ENCODE results near the gene NTNG2.
"Not testable (repeated sequence)": the region's sequence is repeated elsewhere in the genome, so short reads cannot be mapped to it uniquely, and the experiment has no call there.

The NTNG2 gene

GRCh38 chr9:132242621-132243155 lies 80.8 kb downstream of the NTNG2 start:
- peak; percentile 33 for FAIRE-seq
- DNase-seq (ENCODE audit: insufficient read length, low spot score) = no peak

DNA sequence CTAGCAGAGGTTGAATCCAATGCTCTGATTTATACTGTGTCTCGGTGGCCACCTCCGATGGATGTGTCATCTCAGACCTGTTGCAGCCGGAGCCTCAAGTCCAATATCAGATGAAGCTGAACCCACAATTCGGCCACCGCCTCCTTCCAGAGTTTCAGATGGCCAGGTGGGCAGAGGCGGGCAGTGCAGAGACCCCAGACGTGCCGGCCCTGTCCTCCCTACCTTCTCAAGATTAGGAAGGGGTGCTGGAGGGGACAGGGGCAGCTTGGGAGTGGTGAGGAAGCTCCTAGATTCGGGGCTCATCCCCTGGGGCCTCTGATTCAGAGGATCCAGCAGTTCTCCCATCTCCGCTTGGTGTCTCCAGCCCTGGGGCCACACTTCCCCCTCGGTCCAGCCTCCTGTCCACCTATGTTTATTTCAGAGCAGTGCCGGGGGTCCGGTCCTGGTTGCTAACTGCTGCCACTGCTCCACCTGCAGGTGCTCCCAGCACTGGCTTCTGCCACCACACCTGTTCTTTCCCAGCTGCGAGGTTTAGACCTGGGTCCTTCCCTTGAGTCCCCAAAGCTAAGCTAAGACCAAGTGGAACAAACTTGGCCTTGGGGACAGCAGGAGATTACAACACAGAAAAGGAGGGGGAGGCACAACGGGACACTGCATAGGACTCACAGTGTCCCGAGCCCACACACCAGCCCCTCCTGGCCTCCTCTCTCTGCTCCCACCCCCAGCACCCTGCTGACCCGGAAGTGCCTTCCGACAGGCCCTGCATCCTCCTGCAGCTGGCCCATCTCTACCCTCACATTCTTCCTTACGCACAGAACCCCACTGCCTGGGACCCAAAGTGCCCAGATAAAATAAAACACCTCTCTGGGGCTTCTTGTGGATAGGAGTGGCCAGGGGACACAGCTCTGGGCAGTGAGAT lies 81.6 kb downstream of the NTNG2 start:
- TF ChIP-seq POLR2A (IDR thresholded peaks at IDR 0.05; ENCODE audit: low read depth, low read length) = no peak
- peak; percentile 84 for DNase-seq (ENCODE audit: insufficient read length, low spot score)
- FAIRE-seq = no peak

More at GRCh38 chr9:132242621-132243155, 80.8 kb downstream of the NTNG2 start:
- no peak for TF ChIP-seq POLR2A (IDR thresholded peaks at IDR 0.05; ENCODE audit: low read depth, low read length)

DNA sequence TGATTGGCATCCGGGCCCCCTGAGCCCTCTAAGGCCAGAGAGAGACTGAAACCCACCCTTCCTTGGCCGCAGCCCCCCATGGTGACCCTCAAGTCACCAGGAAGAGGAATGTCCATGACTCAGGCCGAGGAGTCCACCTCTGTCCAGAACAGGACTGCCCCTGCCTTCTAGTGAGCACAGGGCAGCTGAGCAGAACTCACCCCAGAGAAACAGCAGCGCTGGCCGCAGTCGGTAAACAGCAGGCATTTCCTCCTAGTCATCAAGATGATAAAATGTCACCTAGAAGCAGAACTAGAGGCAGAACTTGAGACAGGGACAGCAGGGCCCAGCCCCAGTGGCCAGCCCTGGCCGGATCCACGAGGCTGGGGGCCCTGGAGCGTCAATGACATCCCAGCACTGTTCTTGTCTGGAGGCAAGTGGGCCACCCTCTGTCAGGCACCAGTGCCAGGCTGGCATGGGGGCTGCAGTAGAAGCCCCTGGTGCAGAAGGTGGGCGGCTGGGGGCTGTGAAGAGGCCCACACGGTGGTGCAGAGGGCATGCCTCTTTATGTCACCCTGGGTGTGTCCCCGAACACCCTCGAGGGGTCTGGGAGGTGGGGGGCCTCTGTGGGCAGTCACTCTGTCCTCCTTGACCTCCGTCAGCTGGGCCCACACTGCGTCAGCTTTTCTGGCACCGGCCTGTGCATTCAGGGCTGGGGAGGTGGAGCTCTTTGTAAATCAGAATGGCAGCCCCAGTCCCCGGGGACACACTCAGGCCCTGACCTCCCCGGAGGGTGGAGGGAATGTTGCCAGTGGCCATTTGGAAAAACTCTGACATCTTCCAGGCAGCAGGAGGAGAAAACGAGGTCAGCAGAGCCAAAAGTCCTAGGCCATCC lies 83.0 kb downstream of the NTNG2 start:
- DNase-seq (ENCODE audit: insufficient read length, low spot score) (no peak), FAIRE-seq (no peak)
- TF ChIP-seq POLR2A (IDR thresholded peaks at IDR 0.05; ENCODE audit: low read depth, low read length) = no peak

DNA sequence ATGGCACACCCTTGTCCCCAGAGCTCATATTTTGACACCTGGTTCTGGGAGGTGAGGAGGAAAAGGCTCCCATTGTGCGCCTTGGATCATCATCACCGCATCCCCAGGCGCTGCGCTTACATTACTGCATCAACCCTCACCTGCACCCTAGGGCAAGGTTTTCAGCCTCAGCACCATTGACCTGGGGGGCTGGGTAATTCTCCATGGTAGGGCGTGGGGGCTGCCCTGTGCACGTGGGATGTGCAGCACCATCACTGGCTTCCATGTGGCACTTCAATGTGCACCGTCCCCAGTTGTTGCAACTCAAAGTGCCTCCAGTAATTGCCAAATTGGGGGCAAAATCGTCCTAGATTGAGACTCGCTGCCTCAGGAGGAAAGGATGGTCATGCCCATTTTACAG lies 83.6 kb downstream of the NTNG2 start:
- TF ChIP-seq POLR2A (IDR thresholded peaks at IDR 0.05; ENCODE audit: low read depth, low read length) = no peak
- FAIRE-seq = no peak

GRCh38 chr9:132247942-132248341 lies 86.1 kb downstream of the NTNG2 start:
- FAIRE-seq = no peak
- no peak for DNase-seq (ENCODE audit: insufficient read length, low spot score)
- no peak for TF ChIP-seq POLR2A (IDR thresholded peaks at IDR 0.05; ENCODE audit: low read depth, low read length)

More for the DNA sequence above, 83.6 kb downstream of the NTNG2 start:
- no peak for DNase-seq (ENCODE audit: insufficient read length, low spot score)

DNA sequence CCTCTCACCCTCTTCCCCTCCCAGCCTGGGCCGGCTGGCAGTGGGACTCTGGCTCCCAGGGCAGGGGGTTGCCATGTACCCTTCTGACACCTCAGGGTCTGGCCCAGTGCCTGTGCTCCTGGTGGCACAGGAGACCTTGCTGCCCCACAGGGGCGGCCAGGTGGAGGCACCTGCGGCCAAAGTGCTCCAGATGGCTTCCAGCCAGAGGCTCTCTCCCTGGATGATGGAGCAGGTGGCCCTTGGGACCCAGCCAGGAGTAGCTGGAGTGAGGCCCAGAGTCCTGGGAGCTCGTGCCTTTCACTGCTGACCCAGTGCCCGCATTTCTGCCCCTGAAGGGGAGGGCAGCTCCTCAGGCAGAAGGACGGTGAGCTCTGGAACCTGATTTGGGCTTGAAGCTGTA lies 87.3 kb downstream of the NTNG2 start:
- DNase-seq (ENCODE audit: insufficient read length, low spot score) (no peak), FAIRE-seq (no peak)
- no peak for TF ChIP-seq POLR2A (IDR thresholded peaks at IDR 0.05; ENCODE audit: low read depth, low read length)

- FAIRE-seq = no peak
- no peak for DNase-seq (ENCODE audit: insufficient read length, low spot score)
- no peak for TF ChIP-seq POLR2A (IDR thresholded peaks at IDR 0.05; ENCODE audit: low read depth, low read length)
These were observed 87.8 kb downstream of the NTNG2 start for GRCh38 chr9:132249690-132250089.

DNA sequence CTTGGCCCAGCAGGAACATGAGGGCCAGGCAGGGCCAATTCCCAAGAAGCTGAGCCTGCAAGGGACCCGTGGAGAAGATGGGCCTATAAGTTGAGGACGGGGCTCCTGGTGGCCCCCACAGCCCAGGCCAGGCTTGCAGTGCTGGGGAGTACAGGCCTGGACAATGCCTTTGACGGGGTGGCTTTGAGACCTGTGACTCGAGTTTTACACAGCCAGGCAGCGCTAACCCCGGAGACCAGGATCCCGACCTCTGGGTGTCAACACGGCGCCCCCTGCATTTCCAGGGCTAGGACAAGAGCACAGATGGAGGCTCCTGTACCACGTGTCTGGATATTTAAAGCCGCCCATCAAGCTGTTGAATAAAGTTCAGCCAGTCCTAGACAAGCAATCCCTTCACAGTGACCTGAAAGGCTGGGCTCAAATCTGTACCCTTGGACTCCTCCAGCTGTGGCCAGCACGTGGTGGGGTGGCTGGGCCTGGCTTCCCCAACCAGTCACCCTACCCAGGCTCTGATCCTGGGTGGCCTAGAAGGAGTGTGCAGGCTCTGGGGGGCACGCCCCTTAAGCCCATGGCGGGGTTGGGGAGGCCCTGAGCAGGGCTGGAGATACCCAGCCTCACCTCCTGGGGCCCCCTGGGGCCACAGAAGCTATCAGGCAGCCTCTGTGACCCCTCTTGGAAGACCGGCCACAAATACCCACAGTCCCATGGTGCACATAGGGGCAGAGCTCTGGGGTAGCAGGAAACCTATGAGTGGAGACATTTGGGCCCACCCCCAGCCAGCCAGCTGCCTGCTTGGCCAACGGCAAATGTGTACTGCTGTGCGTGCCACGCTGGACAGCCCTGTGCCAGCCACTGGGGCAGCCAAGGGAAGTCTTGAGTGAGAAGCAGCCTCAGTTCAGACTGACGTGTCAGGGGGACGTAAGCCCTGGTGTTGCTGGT lies 88.7 kb downstream of the NTNG2 start:
- no peak for FAIRE-seq
- TF ChIP-seq POLR2A (IDR thresholded peaks at IDR 0.05; ENCODE audit: low read depth, low read length) = no peak
- DNase-seq (ENCODE audit: insufficient read length, low spot score) = no peak

DNA sequence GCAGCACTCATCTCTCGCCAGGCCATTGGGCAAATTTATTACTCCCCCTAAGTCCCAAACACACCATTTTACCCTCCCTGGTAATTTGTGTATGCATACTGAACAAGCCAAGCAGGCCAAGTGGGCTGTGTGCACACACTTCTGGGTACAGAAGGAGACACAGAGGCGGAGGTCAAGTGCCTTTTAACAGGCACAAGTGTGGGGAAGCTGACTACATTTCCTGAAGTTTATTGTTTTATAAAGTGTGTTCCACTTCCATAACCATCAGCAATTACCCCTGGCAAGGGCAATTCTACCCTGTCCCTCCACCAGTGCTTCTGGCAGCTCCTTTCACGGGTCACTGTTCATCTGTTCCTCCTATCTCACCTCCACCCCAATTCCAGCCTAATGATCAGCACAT lies 99.0 kb downstream of the NTNG2 start:
- FAIRE-seq (no peak), DNase-seq (ENCODE audit: insufficient read length, low spot score) (no peak)
- no peak for TF ChIP-seq POLR2A (IDR thresholded peaks at IDR 0.05; ENCODE audit: low read depth, low read length)

DNA sequence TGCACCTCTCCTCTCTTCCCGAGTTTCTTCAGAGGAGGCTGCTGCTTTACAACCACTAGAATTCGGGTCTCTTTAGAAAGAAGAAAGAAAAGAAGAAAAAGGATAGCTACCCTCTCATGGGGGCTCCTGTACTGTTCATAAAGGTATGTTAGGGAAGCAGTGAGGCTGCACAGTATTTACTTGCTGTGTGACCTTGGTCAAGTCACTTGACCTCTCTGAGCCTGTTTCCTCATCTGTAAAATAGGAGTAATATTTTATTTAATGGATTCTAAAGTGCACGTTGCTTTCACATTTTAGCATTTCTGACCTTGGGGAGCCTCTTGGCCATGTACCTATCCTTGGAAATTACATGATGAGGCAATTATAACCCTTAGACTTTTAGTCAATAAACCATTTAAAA lies 104.2 kb downstream of the NTNG2 start:
- TF ChIP-seq POLR2A (IDR thresholded peaks at IDR 0.05; ENCODE audit: low read depth, low read length) = no peak
- FAIRE-seq = no peak
- DNase-seq (ENCODE audit: insufficient read length, low spot score) = no peak

DNA sequence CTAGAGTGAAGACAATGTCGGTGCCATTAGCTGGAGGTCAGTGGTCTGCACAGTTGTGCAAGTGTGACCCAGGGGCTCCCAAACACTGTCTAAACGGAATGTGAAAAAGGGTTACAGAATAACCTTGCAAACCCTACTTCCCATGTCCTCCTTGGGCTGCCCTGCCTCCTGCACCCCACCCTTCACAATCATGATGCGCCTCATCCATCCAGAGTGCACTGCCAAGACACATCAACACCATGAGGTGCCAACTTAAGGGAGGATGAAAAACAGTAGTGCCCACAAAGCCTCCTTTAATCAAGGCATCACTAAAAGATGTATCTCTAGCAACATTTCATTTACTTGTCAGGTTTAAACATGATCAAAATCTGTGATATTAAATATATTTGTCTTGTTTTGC lies 105.8 kb downstream of the NTNG2 start:
- TF ChIP-seq POLR2A (IDR thresholded peaks at IDR 0.05; ENCODE audit: low read depth, low read length) = no peak
- no peak for DNase-seq (ENCODE audit: insufficient read length, low spot score)
- FAIRE-seq = no peak

GRCh38 chr9:132268725-132269352 lies 107.0 kb downstream of the NTNG2 start:
- DNase-seq (ENCODE audit: insufficient read length, low spot score) = peak; percentile 55
- TF ChIP-seq POLR2A (IDR thresholded peaks at IDR 0.05; ENCODE audit: low read depth, low read length) = no peak
- FAIRE-seq = peak; percentile 92

DNA sequence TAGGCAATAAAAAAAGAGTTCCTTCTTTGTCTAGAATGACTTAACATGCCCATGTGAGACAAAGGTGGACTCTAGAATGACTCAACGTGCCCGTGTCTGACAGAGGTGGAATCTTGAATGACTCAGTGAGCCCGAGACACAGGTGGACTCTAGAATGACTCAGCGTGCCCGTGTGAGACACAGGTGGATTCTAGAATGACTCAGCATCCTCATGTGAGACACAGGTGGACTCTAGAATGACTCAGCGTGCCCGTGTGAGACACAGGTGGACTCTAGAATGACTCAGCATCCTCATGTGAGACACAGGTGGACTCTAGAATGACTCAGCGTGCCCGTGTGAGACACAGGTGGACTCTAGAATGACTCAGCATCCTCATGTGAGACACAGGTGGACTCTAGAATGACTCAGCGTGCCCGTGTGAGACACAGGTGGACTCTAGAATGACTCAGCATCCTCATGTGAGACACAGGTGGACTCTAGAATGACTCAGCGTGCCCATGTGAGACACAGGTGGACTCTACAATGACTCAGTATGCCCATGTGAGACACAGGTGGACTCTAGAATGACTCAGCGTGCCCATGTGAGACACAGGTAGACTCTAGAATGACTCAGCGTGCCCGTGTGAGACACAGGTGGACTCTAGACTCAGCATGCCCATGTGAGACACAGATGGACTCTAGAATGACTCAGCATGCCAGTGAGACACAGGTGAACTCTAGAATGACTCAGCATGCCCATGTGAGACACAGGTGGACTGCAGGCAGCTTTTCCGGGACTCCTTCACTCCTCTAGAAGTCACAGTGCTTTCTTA lies 108.1 kb downstream of the NTNG2 start:
- FAIRE-seq; DNase-seq (ENCODE audit: insufficient read length, low spot score): not testable (repeated sequence)
